GM18508 (cell line): ENCODE measurements around the gene SYT17.

Experiments used
- ATAC-seq: cut with Tn5 transposase; IDR thresholded peaks from one replicate; pipeline ENCODE4 v1.9.1; 2021; ENCODE audit warnings: moderate number of reproducible peaks; ENCODE audit not compliant: insufficient read depth, unreplicated experiment

The SYT17 gene

DNA sequence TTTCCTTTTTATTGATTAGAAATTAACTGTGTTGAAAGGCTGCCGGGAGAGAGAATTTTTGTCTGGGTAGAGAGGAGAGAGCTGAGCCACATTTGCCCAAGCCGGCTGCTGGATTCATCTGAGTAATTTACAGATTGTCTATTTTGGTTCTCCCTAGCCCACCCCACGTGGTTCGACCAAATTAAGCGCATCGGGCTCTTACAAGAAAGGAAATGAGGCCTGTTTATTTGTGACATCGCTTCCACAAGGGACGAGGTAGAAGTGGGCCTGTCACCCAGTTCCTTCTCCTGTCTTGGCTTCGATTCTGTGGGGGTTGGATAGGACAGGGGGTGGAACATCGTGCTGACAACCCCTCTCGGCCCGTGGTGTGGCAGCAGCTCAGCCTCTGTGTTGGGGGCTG lies 42.9 kb downstream of the SYT17 start:
- no peak for ATAC-seq

DNA sequence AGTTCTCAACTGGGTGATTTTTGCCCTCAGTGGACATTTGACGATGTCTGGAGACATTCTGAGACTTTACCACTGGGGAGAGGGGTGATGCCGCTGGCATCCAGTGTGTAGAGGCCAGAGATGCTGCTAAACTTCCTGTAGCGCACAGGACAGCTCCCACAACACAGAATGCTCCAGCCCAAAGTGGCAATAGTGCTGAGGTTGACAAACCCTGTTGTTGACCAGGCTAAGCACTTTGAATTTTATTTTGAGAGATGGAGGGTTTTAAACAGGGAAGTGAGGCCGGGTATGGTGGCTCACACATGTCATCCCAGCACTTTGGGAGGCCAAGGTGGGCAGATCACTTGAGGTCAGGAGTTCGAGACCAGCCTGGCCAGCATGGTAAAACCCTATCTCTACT lies 44.0 kb downstream of the SYT17 start:
- ATAC-seq: no peak

DNA sequence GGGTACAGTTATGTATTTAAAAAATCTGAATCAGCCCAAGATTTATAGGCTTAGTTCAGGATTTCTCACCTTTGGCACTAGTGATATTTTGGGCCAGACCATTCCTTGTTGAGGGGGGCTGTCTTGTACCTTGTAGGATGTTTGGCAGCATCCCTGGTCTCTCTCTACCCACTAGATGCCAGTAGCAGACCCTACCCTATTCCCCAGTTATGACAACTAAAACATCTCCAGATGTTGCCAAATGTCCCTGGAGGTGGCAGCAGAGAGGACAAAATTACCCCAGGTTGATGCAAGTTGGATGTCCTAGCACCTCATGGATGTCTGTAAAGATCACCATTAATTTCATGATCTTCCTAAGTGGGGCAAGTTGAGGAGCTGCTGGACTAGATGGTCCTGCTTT lies 45.8 kb downstream of the SYT17 start:
- no peak for ATAC-seq

DNA sequence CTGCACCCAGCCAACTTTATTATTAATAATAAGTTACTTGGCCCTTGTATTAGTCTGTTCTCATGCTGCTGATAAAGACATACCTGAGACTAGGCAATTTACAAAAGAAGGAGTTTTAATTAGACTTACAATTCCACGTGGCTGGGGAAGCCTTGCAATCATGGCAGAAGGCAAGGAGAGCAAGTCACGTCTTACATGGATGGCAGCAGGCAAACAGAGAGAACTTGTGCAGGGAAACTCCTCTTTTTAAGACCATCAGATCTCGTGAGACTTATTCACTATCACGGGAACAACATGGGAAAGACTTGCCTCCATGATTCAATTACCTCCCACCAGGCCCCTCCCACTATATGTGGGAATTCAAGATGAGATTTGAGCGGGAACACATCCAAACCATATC lies 47.7 kb downstream of the SYT17 start:
- no peak for ATAC-seq

DNA sequence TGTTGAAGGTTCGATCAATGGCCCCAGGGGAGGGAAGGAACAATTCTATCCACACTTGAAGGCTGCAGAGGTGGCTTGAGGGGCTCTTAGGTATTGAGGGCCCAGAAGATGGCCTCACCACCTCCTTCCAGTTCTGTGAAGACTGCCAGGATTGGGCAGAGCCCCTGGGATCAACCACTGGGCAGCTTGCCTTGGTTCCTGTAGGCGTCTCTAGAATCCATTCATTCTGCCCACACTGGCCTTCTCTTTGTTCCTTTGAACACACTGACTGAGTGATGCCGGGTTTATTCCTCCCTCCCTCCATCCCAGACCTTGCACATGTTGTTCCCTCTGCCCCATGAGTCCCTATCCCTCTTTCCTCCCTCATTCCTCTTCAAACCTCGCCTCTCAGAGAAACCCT lies 50.5 kb downstream of the SYT17 start:
- ATAC-seq: no peak

DNA sequence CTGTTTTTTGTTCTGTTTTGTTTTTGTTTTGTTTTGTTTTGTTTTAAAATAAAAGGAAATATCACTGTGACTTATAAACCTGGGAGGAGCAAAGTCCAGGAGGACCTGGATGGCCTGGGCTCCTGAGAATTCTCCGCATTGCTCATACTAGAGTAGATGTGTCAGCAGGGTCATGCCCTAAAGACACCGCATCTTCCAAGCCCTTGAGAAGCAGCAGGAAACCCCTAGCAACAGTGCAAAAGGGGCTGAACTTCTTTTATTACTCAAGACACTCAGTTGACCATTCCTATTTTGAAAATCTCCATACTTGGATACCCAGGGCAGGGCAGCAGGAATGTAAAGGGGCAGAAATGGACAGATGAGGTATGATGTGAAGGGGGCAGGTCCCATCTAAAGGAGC lies 51.8 kb downstream of the SYT17 start:
- ATAC-seq: no peak

DNA sequence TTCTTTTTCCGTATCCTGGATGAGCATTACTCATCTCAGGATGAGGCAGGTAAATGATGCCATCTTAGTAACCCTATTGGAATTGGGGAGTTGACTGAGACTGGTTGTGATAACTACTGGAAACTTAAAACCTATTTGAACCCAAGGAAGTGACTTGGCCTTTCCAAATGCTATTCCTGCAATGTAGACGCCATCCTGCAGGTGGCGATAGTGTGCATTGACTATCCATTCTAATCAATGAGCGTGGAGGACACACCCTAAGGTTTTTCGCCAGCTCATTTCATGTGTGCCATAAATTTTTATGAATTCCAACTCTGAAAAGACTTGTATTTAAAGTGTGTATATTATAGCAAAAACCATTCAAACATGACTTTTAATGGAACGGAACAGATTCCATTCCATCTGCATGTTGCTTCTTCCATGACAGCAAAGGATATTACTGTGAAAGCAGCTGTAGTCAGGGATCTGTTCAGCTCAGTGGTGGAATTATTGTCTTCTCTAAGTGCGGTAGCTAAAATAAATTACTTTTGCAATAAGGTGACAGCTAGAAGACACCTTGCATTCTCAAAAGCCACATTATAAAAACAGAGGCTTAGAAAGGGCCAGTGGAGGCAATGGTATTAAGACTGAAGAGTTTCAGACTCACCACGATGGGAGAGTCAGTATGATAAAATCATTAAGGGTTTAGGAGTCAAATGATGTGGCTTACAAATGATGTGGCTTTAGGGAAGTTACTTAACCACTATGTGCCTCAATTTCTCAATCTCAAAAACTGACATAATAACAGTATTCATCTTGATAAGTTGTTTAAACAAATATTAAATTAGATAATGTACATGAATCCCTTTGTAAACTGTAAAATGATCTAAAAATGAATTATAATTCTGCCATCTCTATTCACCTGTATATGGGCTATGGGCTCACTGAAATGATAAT lies 55.5 kb downstream of the SYT17 start:
- ATAC-seq: no peak

DNA sequence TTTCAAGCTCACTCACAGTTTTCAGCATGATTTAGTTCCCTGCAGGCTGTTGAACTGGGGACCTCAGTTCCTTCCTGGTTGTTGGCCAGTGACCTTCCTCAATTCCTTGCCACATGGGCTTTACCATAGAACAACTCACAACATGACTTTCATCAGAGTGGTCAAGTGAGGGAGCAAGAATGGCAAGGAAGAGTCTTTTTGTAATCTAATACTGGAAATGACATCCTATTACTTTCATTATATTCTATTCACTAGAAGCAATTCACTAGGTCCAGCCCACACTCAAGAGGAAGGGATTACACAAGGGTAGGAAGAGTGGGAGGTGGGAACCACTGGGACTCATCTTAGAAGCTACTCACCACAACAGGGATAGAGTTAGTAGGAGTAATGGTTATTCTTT lies 57.6 kb downstream of the SYT17 start:
- ATAC-seq: no peak

DNA sequence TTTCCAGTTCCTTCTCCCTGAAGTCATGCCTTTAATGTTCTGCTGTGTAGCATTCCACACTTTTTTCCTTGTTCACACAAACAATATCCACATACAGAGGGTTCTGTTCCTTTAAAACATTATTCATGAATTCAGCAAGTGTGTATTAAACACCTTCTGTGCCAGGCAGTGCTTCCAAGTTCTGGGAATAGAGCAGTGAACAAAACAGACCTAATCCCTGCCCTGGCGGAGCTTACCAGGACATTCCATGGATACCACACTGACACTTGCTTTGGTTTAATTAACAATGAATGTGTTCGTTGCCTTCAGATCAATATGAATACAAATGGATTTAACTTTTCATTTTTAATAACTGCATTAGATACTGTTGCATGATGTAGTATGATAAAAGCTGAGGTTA lies 59.6 kb downstream of the SYT17 start:
- no peak for ATAC-seq

DNA sequence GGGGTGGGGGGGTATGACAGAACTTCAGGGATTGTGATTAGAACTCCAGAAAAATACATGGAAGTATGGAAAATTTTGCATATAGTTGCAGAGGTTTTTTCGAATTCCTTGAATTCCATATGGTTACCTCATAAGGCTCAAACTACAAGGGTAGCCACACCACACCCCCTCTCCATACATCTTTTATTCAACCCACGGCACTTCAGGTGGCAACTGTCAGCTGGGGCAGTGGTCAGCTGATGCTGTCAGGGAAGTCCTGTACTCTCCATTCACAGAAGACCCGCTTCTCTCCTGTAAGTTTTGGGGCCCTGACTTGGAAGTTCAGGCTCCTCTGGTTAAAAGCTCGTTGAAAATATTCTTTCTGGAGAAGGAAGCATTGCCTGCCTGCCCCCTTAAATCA lies 60.0 kb downstream of the SYT17 start:
- no peak for ATAC-seq

DNA sequence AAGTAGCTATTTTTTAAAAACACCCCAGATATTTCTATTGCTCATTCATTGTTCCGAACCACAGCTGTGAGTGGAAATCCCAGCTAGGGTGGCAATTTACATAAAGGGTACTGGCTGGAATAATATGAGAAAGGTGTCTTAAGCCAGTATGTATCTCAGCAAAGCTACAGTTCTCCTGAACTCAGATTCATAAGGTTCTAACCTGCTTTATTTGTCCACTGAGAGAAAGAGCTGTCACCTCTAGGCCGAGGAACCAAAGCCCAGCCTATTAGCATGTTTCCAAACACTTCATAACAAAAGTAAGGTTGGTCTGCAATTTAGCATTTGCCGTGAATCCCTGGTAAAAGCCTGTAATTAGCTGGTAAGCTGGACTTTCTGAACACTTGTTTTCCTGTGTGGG lies 60.5 kb downstream of the SYT17 start:
- no peak for ATAC-seq

DNA sequence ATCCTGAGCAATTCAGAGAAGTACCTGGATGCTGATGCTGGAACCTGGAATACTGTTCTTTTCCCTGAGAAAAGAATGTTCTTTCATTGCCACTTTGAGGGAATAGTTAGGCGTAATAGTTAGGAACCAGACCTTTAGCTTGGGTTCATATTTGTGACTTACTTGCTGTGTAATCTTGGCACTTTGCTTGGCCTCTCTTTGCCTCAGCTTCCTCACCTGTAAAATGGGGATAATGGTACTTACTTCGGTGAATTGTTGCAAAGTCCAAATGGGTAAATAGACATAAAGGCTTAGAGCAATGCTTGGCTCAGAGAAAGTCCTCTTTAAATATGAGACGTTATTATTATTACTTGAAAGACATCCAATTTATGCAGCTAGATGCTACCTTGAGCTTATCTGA lies 62.5 kb downstream of the SYT17 start:
- ATAC-seq: no peak

DNA sequence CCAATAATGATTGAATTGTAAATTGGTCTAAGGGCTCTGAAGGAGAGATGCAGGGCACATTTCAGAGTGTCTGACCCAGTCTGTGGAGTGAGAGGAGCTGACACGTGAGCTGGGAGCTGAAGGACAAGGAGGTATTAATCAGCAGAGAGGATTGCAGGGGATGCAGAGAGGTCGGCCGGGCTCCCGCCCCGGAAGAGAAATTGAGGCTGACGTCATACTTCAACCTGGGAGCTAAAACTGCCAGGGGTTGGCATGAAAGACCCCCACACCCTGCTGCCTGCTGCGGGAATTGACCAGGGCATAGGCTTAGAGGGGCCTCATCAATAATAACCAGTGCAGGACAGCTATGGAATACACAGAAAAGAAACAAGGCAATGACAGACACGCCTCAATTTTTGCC lies 63.8 kb downstream of the SYT17 start:
- ATAC-seq: no peak

DNA sequence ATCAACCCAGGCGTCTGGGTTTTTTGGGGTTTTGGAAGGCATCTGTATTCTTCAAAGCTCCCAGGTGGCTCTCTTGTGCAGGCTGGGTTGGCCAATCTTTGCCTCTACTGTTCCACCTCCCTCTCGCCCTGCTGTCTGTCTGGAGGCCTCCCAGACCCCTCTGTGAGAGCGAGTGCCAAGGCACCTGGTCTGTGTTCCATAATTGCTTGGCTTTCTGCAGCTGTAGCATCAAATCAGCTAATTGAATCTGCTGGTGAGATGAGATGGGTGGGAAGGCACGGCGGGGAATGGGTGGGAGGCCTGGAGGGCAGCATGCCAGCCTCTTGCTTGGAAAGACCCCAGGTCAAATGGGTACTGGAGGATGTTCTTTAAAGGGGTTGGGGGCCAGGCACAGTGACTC lies 64.9 kb downstream of the SYT17 start:
- ATAC-seq: no peak

DNA sequence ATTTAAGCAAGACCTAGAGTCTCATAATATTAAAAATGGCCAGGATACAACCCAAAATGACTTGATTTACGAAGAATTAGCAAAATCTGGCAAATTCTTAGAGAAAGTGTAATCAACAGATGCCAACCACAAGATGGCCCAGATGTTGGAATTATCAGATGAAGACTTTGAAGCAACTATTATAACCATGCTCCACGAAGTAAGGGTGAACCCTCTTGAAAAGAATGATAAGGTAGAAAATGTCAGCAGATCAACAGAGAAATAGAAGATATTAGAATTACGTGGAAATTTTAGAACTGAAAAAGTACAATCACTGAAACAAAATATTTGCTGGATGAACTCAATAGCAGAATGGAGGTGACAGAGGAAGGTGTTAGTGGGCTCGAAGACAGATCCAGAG lies 67.4 kb downstream of the SYT17 start:
- ATAC-seq: no peak

DNA sequence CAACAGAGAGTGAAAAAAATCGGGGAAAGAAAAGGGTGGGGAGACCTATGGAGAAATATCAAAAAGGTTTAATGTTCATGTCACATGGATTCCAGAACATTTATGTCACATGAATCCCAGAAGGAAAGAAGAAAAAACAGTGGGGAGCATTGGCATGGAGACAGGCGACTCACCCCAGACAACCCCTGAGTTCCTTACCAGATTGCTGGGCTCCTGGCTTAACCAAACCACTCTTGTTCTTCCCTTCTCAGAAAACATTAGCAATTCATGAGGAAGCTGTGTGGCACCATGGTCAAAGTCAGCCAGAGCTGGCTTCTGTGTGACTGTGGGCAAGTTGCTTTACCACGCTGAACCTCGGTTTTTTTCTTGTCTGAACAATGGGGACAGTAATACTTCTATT lies 67.8 kb downstream of the SYT17 start:
- no peak for ATAC-seq

DNA sequence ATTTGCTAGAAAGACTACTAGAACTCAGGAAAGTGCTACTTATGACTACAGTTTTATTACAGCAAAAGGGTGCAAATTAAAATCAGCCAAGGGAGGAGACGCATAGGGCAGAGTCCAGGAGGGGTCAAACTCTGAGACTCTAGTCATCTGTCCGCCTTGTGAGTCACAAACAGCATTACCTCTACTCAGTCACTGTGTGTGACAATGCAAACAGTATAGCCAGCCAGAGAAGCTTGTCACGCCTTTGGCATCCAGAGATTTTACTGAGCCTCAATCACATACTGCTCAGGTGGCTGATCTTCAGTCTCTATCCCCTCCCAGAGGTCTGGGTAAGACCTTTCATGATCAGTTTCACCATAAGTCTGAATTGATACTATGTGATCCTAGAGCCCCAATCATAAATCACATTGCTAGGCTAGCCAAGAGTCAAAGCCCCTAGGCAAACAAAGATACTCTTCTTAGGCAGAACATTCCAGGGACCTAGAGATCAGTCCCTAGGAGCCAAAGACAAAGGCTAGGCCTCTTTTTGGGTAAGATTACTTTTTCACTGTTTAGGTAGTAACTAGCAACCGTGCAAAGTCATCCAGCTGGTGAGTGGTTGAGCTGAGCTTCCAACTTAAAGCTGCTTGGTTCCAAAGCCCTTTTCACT lies 68.6 kb downstream of the SYT17 start:
- no peak for ATAC-seq

DNA sequence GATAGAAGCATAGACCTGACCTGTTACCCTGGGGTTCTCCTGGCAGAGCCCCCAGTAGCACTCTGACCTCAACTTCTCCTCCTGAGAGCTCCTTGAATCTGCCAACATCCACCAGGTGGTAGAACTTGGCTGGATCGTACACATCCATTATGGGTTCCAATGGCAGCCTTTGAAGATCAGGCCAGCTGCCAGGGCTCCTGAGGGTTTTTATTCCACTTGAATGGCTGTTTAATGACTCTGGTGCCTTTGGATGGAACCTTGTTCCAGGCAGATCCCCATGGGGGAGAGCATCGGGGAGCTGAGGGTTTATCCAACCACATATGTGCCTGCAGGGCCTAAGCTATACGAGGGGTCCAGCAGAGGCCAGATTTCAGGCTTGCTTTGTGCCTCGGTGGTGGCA lies 70.4 kb downstream of the SYT17 start:
- ATAC-seq: no peak

DNA sequence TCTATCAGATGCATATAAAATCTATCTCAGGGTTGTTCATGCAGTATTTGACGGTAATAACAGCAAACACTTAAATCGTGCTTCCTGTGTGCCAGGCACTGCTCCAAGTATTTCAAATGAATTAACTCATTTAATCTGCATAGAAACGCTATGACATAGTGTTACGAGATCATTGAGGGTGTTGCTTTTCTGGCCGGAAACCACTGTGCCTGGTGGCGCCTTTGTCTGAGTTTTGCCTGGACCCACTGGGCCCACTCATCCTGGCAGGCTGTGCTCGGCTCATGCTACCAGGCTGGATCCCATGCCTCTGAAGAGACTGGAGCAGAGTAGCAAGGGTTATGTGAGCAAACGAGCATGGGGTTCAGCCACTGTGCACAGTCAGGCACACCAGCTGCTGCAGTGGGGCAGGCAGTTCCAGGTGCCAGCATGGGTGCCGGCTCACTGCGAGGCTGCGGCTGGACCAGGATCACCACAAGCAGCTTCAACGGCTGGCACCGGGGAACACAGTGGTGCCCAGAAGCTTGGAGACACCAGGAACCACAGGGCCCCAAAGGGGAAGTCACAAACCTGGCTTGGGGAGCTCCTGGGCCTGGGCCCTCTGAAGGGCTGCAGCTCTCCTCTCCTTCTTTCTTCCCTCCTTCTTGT lies 71.6 kb downstream of the SYT17 start:
- no peak for ATAC-seq

DNA sequence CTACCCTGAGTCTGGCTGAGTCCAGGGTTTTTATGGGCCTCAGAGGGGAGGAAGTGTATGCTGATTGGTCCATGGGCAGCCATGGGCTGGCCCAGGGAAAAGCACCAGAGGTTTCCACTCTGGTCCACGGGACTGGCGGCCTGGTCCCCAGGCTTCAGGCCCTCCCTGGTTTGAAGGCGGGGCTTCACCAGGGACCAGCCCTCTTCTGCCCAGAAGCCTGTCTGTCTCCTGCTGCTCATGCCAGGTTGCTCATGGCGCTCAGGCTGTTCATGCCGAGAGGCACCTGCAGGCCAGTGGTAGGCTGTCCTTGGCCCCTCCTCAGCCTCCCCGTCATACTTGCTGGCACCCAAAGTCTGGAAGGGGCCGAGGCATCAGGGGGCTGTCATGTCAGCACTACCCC lies 72.5 kb downstream of the SYT17 start:
- ATAC-seq: no peak

DNA sequence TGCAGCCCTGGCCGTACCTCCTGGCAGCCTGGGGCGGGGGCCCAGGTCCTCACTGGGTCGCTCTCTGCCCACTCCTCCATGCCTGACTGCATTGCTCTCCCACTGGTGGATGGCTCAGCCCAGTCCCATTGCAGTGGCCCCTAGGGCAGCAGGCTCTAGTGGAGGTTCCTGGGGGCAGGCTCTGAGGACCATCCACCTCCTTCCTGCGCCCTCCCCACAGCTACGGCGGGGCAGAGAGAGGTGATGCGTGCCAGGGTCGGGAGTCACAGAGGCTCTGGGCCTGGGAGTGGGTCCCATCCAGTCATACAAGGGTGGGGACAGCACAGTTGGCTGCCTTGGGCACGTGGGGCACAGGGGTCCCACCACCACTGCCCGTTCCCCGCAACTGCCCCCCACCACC lies 73.5 kb downstream of the SYT17 start:
- no peak for ATAC-seq
